ENCODE results near the gene TBC1D17. TPM values are rescaled to one million over a fixed set of nuclear protein-coding genes. Genes with fewer than 3 reads are reported as not detected.
A peak's percentile ranks its signal among the peaks of the same experiment; 100 is the strongest.

TBC1D17 gene
- total RNA-seq, 1 donor, result 23.3 TPM

DNA sequence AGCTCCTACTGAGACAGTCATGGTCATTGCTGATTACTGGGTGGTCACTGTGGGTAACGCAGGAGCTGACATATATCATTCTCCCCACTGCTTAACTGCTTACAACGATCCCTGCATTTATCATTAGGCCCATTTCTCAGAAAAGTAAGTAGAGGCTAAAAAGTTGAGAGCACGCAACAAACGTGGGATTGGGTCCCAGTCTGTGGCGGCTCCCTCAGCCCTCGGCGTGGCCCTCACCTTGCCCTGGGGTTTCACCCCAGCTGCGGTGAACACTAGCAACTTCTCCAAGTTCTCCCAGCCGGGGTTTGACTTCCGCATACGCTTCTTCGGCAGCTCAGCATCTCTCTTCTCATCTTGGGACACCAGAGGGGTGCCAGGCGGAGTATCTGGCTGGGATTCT lies 12.6 kb upstream of the TBC1D17 start:
- DNase-seq (ENCODE audit: low read depth), result no peak
- TF ChIP-seq, protein P1, sequence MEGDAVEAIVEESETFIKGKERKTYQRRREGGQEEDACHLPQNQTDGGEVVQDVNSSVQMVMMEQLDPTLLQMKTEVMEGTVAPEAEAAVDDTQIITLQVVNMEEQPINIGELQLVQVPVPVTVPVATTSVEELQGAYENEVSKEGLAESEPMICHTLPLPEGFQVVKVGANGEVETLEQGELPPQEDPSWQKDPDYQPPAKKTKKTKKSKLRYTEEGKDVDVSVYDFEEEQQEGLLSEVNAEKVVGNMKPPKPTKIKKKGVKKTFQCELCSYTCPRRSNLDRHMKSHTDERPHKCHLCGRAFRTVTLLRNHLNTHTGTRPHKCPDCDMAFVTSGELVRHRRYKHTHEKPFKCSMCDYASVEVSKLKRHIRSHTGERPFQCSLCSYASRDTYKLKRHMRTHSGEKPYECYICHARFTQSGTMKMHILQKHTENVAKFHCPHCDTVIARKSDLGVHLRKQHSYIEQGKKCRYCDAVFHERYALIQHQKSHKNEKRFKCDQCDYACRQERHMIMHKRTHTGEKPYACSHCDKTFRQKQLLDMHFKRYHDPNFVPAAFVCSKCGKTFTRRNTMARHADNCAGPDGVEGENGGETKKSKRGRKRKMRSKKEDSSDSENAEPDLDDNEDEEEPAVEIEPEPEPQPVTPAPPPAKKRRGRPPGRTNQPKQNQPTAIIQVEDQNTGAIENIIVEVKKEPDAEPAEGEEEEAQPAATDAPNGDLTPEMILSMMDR (IDR thresholded peaks at IDR 0.05; ENCODE audit: insufficient read depth, low read depth, low read length), result no peak
- no peak overlapping the region for H3K4me3 ChIP-seq (ENCODE audit: low read depth, low read length)

DNA sequence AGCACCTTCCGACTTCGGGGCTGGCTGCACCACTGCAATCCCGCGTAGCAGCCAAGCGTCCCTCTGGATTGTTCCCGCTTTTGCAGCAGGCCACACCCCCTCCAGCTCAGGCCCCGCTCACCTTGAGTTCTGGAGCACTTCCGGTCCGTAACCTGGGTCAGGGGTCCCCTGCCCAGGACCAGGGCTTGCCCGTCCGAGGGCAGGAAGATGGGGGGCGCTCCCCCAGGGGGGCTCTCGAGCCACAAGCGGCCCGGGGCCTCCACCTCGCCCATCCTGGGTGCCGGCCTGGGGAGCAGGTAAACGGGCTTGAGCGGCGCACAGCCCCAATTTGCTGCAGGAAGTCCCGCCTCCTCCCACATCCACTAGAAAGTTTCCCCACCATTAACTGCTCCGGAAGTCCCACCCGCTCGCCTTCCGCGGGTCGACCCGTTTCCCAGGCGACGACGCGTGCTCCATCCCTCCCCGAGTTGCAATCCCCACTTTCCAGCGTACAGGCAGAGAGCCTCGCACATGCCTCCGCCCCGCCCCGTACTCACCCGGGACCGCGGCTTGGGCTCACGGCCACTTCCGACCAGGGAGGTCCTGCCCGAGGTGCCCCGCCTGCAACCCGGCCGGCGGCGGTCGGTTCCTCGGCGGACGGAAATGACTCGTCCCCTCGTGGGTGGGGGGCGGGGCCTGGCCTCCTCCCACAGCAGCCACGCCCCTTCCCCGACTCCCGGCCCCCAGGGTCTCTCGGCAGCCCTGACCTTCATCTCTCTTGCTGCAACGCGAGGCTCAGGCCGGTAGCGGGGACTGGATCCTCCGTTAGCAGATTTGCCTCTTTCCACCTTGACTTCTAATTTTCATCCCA lies 10.3 kb upstream of the TBC1D17 start, which contains the start of gene PNKP:
TSS of gene PNKP (minus strand) at position 644 of the 850 bp plus-strand sequence. CDS start at position 272, 372 bp downstream.
- DNase-seq (ENCODE audit: low read depth), result peak; percentile 92
- H3K4me3 ChIP-seq (ENCODE audit: low read depth, low read length), result peak within 1 kb of the TSS; percentile 81
- TF ChIP-seq, protein P1 (IDR thresholded peaks at IDR 0.05; ENCODE audit: insufficient read depth, low read depth, low read length), result no peak

GRCh38 chr19:49869009-49869483 lies 8.5 kb upstream of the TBC1D17 start:
- TF ChIP-seq, protein P1 (IDR thresholded peaks at IDR 0.05; ENCODE audit: insufficient read depth, low read depth, low read length), result no peak
- DNase-seq (ENCODE audit: low read depth), result no peak
- peak overlapping the region; percentile 51 for H3K4me3 ChIP-seq (ENCODE audit: low read depth, low read length)

DNA sequence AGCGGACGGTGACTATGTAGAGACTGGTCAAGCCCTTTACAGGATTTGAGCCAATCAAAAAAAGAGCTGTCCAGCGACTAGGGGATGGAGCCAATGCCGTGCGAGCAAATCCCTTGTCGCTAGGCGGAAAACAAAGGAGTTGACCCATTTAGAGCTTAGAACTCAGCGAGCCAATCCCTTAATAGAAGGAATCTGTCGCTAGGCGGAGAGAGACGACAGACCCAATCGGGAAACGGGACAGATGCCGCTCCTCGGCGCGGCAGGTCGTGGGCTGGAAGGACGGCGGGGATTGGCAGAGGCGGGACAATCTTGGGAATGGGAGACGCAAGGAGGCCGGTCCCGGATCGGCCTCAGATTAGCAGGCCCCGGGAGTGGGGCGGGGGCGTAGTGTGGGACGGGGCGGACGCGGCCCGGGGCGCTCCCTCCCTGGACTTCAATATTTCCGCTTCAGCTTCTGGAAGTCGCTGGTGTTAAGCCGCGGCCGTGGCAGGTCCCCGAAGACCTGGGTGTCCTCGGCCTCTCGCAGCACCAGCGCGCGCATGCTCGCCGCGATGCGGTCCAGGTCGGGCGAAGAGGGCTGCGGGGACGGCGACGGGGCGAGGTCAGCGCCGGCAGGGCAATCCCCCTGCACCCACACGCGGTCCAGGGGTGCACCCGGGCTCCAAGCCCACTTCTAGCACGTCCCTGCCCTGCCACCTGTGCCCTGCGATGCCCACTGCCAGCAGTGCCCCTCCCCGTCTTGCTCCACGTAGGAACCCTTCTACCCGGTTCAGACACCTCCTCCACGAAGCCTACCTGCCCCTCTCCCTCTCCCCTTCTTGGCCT lies 7.8 kb upstream of the TBC1D17 start:
- H3K4me3 ChIP-seq (ENCODE audit: low read depth, low read length), result peak overlapping the region; percentile 57

DNA sequence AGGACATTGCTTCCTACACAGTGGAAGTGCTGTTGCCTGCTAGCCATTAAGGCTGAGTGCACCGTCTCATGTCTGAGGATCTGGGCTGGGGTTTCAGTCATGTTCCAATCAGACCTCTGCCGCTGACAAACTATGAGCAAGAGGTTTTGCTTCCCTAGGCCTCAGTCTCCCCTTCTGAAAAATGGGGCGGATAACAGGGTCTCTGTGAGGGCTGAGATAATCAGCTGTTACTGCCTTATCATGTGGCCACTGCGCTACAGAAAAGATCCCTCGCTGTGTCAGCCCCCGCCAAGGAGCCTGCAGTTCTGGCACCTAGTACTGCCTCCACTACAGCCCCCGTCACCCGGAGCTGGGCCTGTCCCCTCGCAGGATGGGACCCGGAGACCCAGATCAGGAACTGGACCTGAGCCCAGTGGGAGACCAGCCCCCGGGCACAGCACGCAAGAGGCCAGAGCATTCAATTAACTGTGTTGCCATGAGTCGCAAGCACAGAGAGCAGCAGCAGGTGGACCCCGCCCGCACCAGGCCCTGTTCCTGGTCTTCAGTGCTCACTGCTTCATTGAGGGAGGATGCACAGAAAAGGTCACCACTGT lies 7.1 kb upstream of the TBC1D17 start:
- H3K4me3 ChIP-seq (ENCODE audit: low read depth, low read length), result peak overlapping the region; percentile 57
- DNase-seq (ENCODE audit: low read depth), result no peak
- TF ChIP-seq, protein P1 (IDR thresholded peaks at IDR 0.05; ENCODE audit: insufficient read depth, low read depth, low read length), result no peak

More for the DNA sequence above, 7.8 kb upstream of the TBC1D17 start:
- TF ChIP-seq, protein P1 (IDR thresholded peaks at IDR 0.05; ENCODE audit: insufficient read depth, low read depth, low read length), result no peak
- DNase-seq (ENCODE audit: low read depth), result peak; percentile 100

- TF ChIP-seq, protein P1 (IDR thresholded peaks at IDR 0.05; ENCODE audit: insufficient read depth, low read depth, low read length), result no peak
- no peak for DNase-seq (ENCODE audit: low read depth)
- H3K4me3 ChIP-seq (ENCODE audit: low read depth, low read length), result no peak overlapping the region
Measured at GRCh38 chr19:49871349-49871985, 6.0 kb upstream of the TBC1D17 start.

Data from fibroblast of villous mesenchyme (primary cell).